Measurements from ENCODE around the gene PLAC8L1. TPM values are rescaled to one million over a fixed set of nuclear protein-coding genes. Genes with fewer than 3 reads are reported as not detected.

PLAC8L1 gene
- total RNA-seq, 2 donors from 2014 or later: not detected

DNA sequence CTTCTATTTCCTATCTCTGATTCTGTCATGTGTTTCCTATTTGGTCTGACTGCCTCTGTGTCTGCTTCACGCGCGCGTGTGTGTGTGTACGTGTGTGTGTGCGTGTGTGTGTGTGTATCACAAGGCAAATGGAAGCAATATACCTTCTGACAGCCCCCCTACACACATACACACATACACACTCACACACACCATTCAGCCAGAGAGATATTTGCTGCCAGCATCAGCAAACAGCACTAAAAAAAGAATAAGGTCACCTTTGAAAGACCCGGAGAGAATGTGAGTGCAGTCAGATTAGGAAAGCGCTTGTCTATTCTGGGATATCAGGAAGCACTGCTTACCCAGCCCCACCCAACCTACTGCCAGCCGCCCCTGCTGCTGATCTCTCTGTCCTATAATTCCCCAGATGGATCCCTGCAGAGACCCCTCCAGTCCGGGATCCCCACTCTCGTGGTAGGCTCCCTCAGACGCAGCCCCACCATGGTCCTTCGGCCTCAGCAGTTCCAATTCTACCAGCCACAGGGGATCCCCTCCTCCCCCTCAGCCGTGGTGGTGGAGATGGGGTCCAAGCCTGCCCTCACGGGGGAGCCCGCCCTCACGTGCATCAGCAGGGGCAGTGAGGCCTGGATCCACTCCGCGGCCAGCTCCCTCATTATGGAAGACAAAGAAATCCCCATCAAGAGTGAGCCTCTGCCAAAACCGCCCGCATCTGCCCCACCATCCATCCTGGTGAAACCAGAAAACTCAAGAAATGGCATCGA is 45.7 kb downstream of the PLAC8L1 start:
- Histone ChIP-seq H3K27ac (peak overlapping the region; percentile 81 to 95), H3K36me3 (peaks cover 9% of the 10 kb centered on the region), H3K9me3 (no peaks in the 10 kb centered on the region), H3K27me3 (no peaks in the 10 kb centered on the region), H3K4me3 (peak overlapping the region; percentile 38 to 44), H3K4me1 (peaks cover 0 to 30% of the 10 kb centered on the region in 2 donors)
- DNase-seq (ENCODE audit: low spot score): peak; percentile 57
- TF ChIP-seq, protein P1, sequence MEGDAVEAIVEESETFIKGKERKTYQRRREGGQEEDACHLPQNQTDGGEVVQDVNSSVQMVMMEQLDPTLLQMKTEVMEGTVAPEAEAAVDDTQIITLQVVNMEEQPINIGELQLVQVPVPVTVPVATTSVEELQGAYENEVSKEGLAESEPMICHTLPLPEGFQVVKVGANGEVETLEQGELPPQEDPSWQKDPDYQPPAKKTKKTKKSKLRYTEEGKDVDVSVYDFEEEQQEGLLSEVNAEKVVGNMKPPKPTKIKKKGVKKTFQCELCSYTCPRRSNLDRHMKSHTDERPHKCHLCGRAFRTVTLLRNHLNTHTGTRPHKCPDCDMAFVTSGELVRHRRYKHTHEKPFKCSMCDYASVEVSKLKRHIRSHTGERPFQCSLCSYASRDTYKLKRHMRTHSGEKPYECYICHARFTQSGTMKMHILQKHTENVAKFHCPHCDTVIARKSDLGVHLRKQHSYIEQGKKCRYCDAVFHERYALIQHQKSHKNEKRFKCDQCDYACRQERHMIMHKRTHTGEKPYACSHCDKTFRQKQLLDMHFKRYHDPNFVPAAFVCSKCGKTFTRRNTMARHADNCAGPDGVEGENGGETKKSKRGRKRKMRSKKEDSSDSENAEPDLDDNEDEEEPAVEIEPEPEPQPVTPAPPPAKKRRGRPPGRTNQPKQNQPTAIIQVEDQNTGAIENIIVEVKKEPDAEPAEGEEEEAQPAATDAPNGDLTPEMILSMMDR (IDR thresholded peaks at IDR 0.05): no peak

DNA sequence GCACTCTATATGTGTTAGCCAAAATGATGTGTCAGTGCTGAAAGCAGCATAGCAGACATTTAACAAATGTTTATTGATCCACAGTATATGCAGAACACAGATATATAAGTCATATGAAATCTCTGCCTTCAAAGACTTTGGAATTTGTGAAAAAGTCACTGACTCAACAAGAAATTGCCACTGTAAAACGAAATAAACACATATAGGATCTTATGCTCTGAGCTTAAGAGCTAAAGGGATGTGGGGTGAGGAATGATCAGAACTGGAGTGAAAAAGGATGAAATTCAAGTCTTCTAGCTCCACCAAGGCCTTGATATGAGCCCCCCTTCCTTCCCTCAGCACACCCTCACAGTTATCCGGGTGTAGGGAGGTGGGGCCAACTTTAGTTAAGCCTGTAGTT is 49.9 kb downstream of the PLAC8L1 start:
- Histone ChIP-seq H3K27ac (no peak overlapping the region), H3K9me3 (no peaks in the 10 kb centered on the region), H3K27me3 (no peaks in the 10 kb centered on the region), H3K4me1 (peaks cover 0 to 17% of the 10 kb centered on the region in 2 donors), H3K4me3 (no peak overlapping the region), H3K36me3 (no peaks in the 10 kb centered on the region)
- DNase-seq (ENCODE audit: low spot score): no peak
- TF ChIP-seq, protein P1 (IDR thresholded peaks at IDR 0.05): no peak

DNA sequence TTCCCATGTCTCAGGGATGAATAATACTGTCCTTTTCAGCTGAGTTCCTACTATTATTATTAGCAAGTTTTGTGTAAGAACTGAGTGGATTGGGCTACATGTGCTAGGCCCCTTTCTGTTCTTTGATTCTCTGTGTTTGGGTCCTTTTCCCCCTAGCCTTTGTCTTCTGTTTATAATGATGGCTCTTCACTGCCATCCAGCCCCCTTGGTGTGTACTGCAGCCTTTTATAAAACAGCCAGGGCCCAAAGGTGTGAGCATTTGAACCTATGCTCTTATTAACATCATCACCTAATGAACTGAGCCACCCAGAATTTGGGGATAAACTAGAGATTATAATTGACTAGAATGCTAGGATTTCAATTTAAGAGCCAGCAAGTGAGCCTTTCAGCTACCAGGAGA is 52.6 kb downstream of the PLAC8L1 start:
- TF ChIP-seq, protein P1 (IDR thresholded peaks at IDR 0.05): peak in 1 of 2 donors; percentile 30
- Histone ChIP-seq H3K4me1 (peaks cover 0 to 5% of the 10 kb centered on the region in 2 donors), H3K4me3 (no peak overlapping the region), H3K36me3 (no peaks in the 10 kb centered on the region), H3K9me3 (no peaks in the 10 kb centered on the region), H3K27ac (no peak overlapping the region), H3K27me3 (no peaks in the 10 kb centered on the region)
- DNase-seq (ENCODE audit: low spot score): peak; percentile 44

DNA sequence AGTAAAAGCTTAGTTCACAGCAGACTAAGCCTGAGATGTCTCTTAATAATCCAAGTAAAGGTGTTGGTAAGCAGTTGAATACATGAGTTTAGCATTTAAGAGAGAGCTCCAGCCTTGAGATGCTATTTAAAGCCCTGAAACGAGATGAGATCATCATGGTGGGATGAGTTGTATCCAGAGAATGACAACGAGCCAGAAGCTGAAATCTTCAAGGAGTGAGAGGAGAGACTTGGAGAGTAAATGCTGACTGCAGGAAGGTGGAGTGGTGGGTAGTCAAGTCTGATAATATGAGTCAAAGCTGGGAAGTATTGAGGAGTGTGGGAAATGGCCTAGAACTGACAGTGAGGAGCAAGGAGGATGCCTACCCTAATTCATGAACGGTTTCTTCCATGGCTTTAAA is 53.7 kb downstream of the PLAC8L1 start:
- DNase-seq (ENCODE audit: low spot score): no peak
- TF ChIP-seq, protein P1 (IDR thresholded peaks at IDR 0.05): no peak

DNA sequence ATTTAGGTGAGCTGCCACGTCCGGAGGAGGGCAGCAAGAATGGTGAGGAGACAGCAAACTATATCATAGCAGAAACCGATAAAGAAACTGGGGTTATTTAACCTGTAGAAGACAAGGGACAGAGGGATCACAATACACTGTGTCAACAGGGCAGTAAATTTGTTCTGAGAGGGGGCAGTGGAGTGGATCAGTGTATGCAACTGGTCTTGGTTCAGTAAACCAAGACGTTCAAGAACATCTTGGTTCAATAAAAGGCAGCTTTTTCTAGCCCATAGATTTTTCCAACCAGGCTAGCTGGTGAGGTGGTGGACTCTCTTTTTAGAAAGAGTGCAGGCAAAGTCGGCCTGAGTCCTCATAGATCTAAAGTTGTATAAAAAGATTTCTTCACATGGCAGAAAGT is 55.3 kb downstream of the PLAC8L1 start:
- no peaks in the 10 kb centered on the region for H3K27me3 ChIP-seq
- DNase-seq (ENCODE audit: low spot score): no peak
- no peak overlapping the region for H3K4me3 ChIP-seq
- peaks cover 0 to 11% of the 10 kb centered on the region in 2 donors for H3K4me1 ChIP-seq
- TF ChIP-seq, protein P1 (IDR thresholded peaks at IDR 0.05): no peak
- no peak overlapping the region for H3K27ac ChIP-seq
- H3K36me3 ChIP-seq: no peaks in the 10 kb centered on the region
- no peaks in the 10 kb centered on the region for H3K9me3 ChIP-seq

More for the DNA sequence above, 53.7 kb downstream of the PLAC8L1 start:
- no peaks in the 10 kb centered on the region for H3K27me3 ChIP-seq
- no peak overlapping the region for H3K4me3 ChIP-seq
- H3K27ac ChIP-seq: no peak overlapping the region
- no peaks in the 10 kb centered on the region for H3K36me3 ChIP-seq
- no peaks in the 10 kb centered on the region for H3K9me3 ChIP-seq
- peaks cover 0 to 11% of the 10 kb centered on the region in 2 donors for H3K4me1 ChIP-seq

DNA sequence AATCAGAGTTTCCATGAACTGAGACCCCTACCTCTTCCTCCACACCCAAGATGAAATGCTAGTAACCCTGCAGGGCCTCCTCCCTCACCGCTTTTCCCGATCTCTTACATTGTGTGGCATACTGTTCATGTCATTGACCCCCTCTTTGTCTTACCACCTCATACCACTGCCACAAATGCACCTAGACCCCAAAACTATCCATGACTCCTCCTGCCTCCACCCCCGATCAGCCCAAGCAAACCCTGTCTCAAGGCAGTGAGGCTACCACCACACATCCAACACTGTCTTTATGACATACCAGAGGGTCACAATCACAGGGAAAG is 55.7 kb downstream of the PLAC8L1 start:
- H3K4me3 ChIP-seq: no peak overlapping the region

More for the DNA sequence above, 55.7 kb downstream of the PLAC8L1 start:
- peaks cover 0 to 11% of the 10 kb centered on the region in 2 donors for H3K4me1 ChIP-seq
- no peak overlapping the region for H3K27ac ChIP-seq
- no peaks in the 10 kb centered on the region for H3K36me3 ChIP-seq
- DNase-seq (ENCODE audit: low spot score): no peak
- TF ChIP-seq, protein P1 (IDR thresholded peaks at IDR 0.05): no peak
- H3K9me3 ChIP-seq: no peaks in the 10 kb centered on the region
- no peaks in the 10 kb centered on the region for H3K27me3 ChIP-seq

All from right atrium auricular region (tissue), 2 donors.